ENCODE data around the gene KCNH3. TPM values are rescaled to one million over a fixed set of nuclear protein-coding genes. Genes with fewer than 3 reads are reported as not detected.

KCNH3 gene
- total RNA-seq, 1 donor from 2014 or later: 31.9 TPM

DNA sequence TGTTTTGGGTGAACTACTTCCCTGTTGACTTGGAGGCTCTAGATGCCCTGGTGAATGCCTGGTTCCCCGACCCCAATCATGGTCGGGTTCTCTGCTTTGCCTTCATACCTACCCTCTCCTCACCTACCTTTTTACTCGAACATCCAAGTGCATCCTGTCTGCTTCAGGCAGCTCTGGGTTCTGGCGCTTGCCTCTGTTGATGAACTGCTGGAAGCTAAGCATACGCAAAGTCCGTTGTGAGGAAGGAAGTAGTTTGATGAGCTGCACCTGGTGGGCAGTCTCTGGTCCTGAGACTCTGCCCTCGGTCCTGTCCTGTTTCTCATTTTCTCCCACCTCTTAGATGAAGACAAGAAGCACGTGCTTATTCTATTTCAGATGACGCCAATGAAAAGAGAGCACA is 13.6 kb downstream of the KCNH3 start:
- H3K4me1 Mint-ChIP-seq (ENCODE audit: low read depth): peaks cover 35% of the 10 kb centered on the region
- TF ChIP-seq, protein P1, sequence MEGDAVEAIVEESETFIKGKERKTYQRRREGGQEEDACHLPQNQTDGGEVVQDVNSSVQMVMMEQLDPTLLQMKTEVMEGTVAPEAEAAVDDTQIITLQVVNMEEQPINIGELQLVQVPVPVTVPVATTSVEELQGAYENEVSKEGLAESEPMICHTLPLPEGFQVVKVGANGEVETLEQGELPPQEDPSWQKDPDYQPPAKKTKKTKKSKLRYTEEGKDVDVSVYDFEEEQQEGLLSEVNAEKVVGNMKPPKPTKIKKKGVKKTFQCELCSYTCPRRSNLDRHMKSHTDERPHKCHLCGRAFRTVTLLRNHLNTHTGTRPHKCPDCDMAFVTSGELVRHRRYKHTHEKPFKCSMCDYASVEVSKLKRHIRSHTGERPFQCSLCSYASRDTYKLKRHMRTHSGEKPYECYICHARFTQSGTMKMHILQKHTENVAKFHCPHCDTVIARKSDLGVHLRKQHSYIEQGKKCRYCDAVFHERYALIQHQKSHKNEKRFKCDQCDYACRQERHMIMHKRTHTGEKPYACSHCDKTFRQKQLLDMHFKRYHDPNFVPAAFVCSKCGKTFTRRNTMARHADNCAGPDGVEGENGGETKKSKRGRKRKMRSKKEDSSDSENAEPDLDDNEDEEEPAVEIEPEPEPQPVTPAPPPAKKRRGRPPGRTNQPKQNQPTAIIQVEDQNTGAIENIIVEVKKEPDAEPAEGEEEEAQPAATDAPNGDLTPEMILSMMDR (IDR thresholded peaks at IDR 0.05; ENCODE audit: unreplicated experiment): no peak
- H3K9me3 Mint-ChIP-seq (ENCODE audit: low read depth): no peaks in the 10 kb centered on the region
- peak overlapping the region; percentile 4 for H3K27ac Mint-ChIP-seq
- H3K36me3 Mint-ChIP-seq (ENCODE audit: insufficient read depth): peaks cover 6% of the 10 kb centered on the region
- DNase-seq (ENCODE audit: low spot score, unreplicated experiment): no peak
- peaks cover 7% of the 10 kb centered on the region for H3K27me3 Mint-ChIP-seq
- H3K4me3 Mint-ChIP-seq (ENCODE audit: low read depth): no peak overlapping the region

DNA sequence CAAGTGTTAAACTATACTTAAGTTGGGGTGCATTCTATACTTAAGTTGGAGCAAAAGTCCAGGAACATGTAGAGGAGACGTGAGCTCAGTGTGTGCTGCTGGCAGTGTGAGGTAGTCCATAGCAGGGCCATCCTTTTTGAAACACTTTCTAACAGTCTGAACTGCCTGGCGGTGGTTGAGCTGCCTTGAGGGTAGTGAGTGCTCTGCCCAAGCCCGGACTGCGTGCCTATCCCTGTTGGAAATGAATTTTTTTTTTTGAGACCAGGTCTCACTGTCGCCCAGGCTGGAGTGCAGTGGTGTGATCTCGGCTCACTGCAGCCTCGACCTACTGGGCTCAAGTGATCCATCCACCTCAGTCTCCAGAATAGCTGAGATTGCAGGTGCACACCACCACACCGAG is 14.1 kb downstream of the KCNH3 start:
- DNase-seq (ENCODE audit: low spot score, unreplicated experiment): no peak
- H3K36me3 Mint-ChIP-seq (ENCODE audit: insufficient read depth): peaks cover 6% of the 10 kb centered on the region
- peaks cover 5% of the 10 kb centered on the region for H3K27me3 Mint-ChIP-seq
- peaks cover 35% of the 10 kb centered on the region for H3K4me1 Mint-ChIP-seq (ENCODE audit: low read depth)
- H3K4me3 Mint-ChIP-seq (ENCODE audit: low read depth): no peak overlapping the region
- no peaks in the 10 kb centered on the region for H3K9me3 Mint-ChIP-seq (ENCODE audit: low read depth)
- H3K27ac Mint-ChIP-seq: peak overlapping the region; percentile 4
- TF ChIP-seq, protein P1 (IDR thresholded peaks at IDR 0.05; ENCODE audit: unreplicated experiment): no peak

DNA sequence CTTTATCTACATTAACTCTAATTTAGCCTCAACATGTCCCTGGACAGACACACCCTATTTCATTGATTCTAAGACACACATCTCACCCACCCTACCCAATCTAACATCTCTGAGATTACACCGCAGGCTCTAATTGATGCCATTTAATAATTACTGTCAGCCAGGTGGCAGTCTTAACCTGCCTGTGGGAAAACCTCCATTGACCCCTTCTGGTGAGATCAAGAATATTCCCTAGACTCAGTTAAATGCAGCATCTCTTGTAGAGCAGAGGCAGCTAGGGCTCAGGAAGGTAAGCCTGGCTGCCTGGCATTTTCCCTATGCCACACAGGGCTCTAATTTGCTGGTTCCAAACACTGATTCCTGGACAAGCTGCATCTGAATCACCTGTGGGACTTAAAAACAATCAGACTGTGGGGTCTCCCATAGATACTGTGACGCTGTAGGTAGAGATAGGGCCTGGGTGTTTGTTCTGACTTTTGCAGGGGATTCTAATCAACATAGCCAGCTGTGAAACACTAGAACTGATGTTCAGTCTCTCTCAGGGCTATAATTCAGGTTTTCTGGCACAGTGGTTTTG is 14.8 kb downstream of the KCNH3 start:
- H3K9me3 Mint-ChIP-seq (ENCODE audit: low read depth): no peaks in the 10 kb centered on the region
- no peak for DNase-seq (ENCODE audit: low spot score, unreplicated experiment)
- no peak overlapping the region for H3K4me3 Mint-ChIP-seq (ENCODE audit: low read depth)
- H3K36me3 Mint-ChIP-seq (ENCODE audit: insufficient read depth): peaks cover 6% of the 10 kb centered on the region
- H3K27ac Mint-ChIP-seq: peak overlapping the region; percentile 88
- H3K4me1 Mint-ChIP-seq (ENCODE audit: low read depth): peaks cover 33% of the 10 kb centered on the region
- H3K27me3 Mint-ChIP-seq: no peaks in the 10 kb centered on the region
- TF ChIP-seq, protein P1 (IDR thresholded peaks at IDR 0.05; ENCODE audit: unreplicated experiment): peak; percentile 62

DNA sequence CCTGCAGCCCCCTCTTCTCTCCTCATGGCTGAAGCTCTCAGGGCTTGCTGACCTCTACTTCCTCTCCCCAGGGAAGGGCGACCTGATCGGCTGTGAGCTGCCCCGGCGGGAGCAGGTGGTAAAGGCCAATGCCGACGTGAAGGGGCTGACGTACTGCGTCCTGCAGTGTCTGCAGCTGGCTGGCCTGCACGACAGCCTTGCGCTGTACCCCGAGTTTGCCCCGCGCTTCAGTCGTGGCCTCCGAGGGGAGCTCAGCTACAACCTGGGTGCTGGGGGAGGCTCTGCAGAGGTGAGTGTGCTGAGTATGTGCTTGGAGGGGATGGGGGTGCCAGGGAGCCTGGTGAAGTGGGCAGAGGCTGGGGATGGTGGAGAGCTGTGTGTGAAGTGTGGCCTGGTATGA is 15.4 kb downstream of the KCNH3 start:
- Mint-ChIP-seq H3K27me3 (no peaks in the 10 kb centered on the region), H3K27ac (peak overlapping the region; percentile 52), H3K4me3 (ENCODE audit: low read depth) (no peak overlapping the region), H3K36me3 (ENCODE audit: insufficient read depth) (peaks cover 10% of the 10 kb centered on the region), H3K9me3 (ENCODE audit: low read depth) (no peaks in the 10 kb centered on the region), H3K4me1 (ENCODE audit: low read depth) (peaks cover 32% of the 10 kb centered on the region)
- DNase-seq (ENCODE audit: low spot score, unreplicated experiment): no peak
- TF ChIP-seq, protein P1 (IDR thresholded peaks at IDR 0.05; ENCODE audit: unreplicated experiment): no peak

DNA sequence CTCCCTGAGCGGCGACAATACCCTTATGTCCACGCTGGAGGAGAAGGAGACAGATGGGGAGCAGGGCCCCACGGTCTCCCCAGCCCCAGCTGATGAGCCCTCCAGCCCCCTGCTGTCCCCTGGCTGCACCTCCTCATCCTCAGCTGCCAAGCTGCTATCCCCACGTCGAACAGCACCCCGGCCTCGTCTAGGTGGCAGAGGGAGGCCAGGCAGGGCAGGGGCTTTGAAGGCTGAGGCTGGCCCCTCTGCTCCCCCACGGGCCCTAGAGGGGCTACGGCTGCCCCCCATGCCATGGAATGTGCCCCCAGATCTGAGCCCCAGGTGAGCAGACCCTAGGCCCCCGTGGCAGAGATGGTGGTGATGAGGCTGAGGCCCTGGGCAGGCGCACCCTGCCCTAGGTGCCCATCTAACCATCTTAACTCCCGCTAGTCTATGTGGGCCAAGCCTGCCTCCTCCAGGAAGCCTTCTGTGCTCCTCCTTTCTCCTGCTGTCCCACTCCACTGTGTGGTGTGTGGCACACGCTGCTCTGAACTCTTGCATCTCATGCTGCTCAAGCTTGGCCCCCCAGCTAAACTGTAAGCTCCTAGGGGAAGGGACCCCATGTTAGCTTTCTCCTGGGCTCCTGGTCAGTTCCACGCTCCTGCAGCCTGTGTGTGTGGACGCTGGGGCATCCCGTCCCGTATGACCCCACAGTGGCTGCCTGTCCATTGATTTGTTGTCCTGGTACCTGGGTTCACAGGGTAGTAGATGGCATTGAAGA is 17.0 kb downstream of the KCNH3 start:
- no peak for DNase-seq (ENCODE audit: low spot score, unreplicated experiment)
- TF ChIP-seq, protein P1 (IDR thresholded peaks at IDR 0.05; ENCODE audit: unreplicated experiment): no peak
- Mint-ChIP-seq H3K36me3 (ENCODE audit: insufficient read depth) (peaks cover 13% of the 10 kb centered on the region), H3K27ac (no peak overlapping the region), H3K9me3 (ENCODE audit: low read depth) (no peaks in the 10 kb centered on the region), H3K27me3 (no peaks in the 10 kb centered on the region), H3K4me3 (ENCODE audit: low read depth) (no peak overlapping the region), H3K4me1 (ENCODE audit: low read depth) (peaks cover 23% of the 10 kb centered on the region)
